Effector memory CD4-positive, alpha-beta T cell (primary cell): Measurements from ENCODE around the gene MND1.
"Not testable (repeated sequence)": the region's sequence is repeated elsewhere in the genome, so short reads cannot be mapped to it uniquely, and the experiment has no call there.

Experiments
- DNase-seq, 3 donors: peaks; one replicate each; pipeline ENCODE4 v3.0.0-alpha.2; 2020
- H3K27ac ChIP-seq: 2 replicates; pipeline ENCODE4 v1.7.0; 2013; ENCODE audit warnings: mild to moderate bottlenecking, low read length, moderate library complexity; ENCODE audit not compliant: insufficient read depth, poor library complexity, severe bottlenecking
- H3K27me3 ChIP-seq: replicated peaks from 2 replicates; pipeline ENCODE4 v1.7.0; 2013; ENCODE audit warnings: mild to moderate bottlenecking, low read length; ENCODE audit not compliant: insufficient read depth, control insufficient read depth, poor library complexity, severe bottlenecking
- H3K36me3 ChIP-seq: 2 replicates; pipeline ENCODE4 v1.7.0; 2013; ENCODE audit warnings: mild to moderate bottlenecking, low read length, moderate library complexity; ENCODE audit not compliant: control insufficient read depth, insufficient read depth
- H3K4me1 ChIP-seq: 2 replicates; pipeline ENCODE4 v1.7.0; 2013; ENCODE audit warnings: low read length, mild to moderate bottlenecking; ENCODE audit not compliant: control insufficient read depth, insufficient read depth, poor library complexity, severe bottlenecking
- H3K4me3 ChIP-seq: 2 replicates; pipeline ENCODE4 v1.7.0; 2013; ENCODE audit warnings: low read length, low read depth, mild to moderate bottlenecking; ENCODE audit not compliant: insufficient read depth, poor library complexity, severe bottlenecking
- H3K9me3 ChIP-seq: 2 replicates; pipeline ENCODE4 v1.7.0; 2013; ENCODE audit warnings: mild to moderate bottlenecking, low read length, moderate library complexity; ENCODE audit not compliant: control insufficient read depth

MND1 gene

GRCh38 chr4:153450544-153450917 is 106.0 kb downstream of the MND1 start:
- H3K4me1 ChIP-seq, result peaks cover 7% of the 10 kb centered on the region
- DNase-seq, result no peak
- H3K4me3 ChIP-seq, result peak overlapping the region; percentile 14
- no peaks in the 10 kb centered on the region for H3K36me3 ChIP-seq
- H3K9me3 ChIP-seq, result no peaks in the 10 kb centered on the region
- no peaks in the 10 kb centered on the region for H3K27me3 ChIP-seq
- peak overlapping the region; percentile 40 for H3K27ac ChIP-seq

GRCh38 chr4:153451145-153451544 is 106.7 kb downstream of the MND1 start:
- not testable (repeated sequence) for H3K36me3 ChIP-seq, DNase-seq, H3K27ac ChIP-seq, H3K27me3 ChIP-seq, H3K4me3 ChIP-seq, H3K9me3 ChIP-seq, H3K4me1 ChIP-seq

GRCh38 chr4:153451911-153452657 is 107.6 kb downstream of the MND1 start:
- Histone ChIP-seq H3K9me3 (no peaks in the 10 kb centered on the region), H3K4me3 (no peak overlapping the region), H3K4me1 (peaks cover 7% of the 10 kb centered on the region), H3K27ac (no peak overlapping the region), H3K36me3 (no peaks in the 10 kb centered on the region), H3K27me3 (no peaks in the 10 kb centered on the region)
- no peak for DNase-seq

GRCh38 chr4:153452658-153453378 is 108.3 kb downstream of the MND1 start:
- peaks cover 7% of the 10 kb centered on the region for H3K4me1 ChIP-seq
- no peaks in the 10 kb centered on the region for H3K9me3 ChIP-seq
- no peaks in the 10 kb centered on the region for H3K27me3 ChIP-seq
- no peak overlapping the region for H3K4me3 ChIP-seq
- H3K27ac ChIP-seq, result no peak overlapping the region
- DNase-seq, result no peak
- H3K36me3 ChIP-seq, result no peaks in the 10 kb centered on the region

GRCh38 chr4:153453402-153453801 is 108.9 kb downstream of the MND1 start:
- no peak for DNase-seq
- no peak overlapping the region for H3K4me3 ChIP-seq
- no peaks in the 10 kb centered on the region for H3K9me3 ChIP-seq
- H3K36me3 ChIP-seq, result no peaks in the 10 kb centered on the region
- H3K27ac ChIP-seq, result no peak overlapping the region
- H3K4me1 ChIP-seq, result peaks cover 7% of the 10 kb centered on the region
- no peaks in the 10 kb centered on the region for H3K27me3 ChIP-seq

GRCh38 chr4:153458969-153459368 is 114.5 kb downstream of the MND1 start:
- H3K9me3 ChIP-seq, result no peaks in the 10 kb centered on the region
- no peaks in the 10 kb centered on the region for H3K4me1 ChIP-seq
- no peaks in the 10 kb centered on the region for H3K36me3 ChIP-seq
- no peak for DNase-seq
- no peak overlapping the region for H3K4me3 ChIP-seq
- H3K27me3 ChIP-seq, result no peaks in the 10 kb centered on the region
- H3K27ac ChIP-seq, result no peak overlapping the region

GRCh38 chr4:153461549-153461948 is 117.1 kb downstream of the MND1 start:
- H3K36me3 ChIP-seq, DNase-seq, H3K9me3 ChIP-seq, H3K4me1 ChIP-seq, H3K27ac ChIP-seq, H3K4me3 ChIP-seq, H3K27me3 ChIP-seq: not testable (repeated sequence)

- no peaks in the 10 kb centered on the region for H3K27me3 ChIP-seq
- peaks cover 7% of the 10 kb centered on the region for H3K4me1 ChIP-seq
- no peak overlapping the region for H3K4me3 ChIP-seq
- H3K27ac ChIP-seq, result no peak overlapping the region
- DNase-seq, result no peak
- H3K36me3 ChIP-seq, result no peaks in the 10 kb centered on the region
- H3K9me3 ChIP-seq, result no peaks in the 10 kb centered on the region
Observed at GRCh38 chr4:153464068-153464467, 119.6 kb downstream of the MND1 start.
